Ovary (tissue), 9 donors: ENCODE results near the gene PCDHGA6. TPM values are rescaled to one million over a fixed set of nuclear protein-coding genes. Genes with fewer than 3 reads are reported as not detected.
"Not testable (repeated sequence)": the region's sequence is repeated elsewhere in the genome, so short reads cannot be mapped to it uniquely, and the experiment has no call there.

Experiments used
- DNase-seq, 5 donors: peaks; one replicate each; pipeline ENCODE4 v3.0.0-alpha.2; 2019 to 2020
- H3K27ac ChIP-seq, 2 donors: fragments of 200-600 bp; one replicate each; pipeline versions ENCODE4 v1.5.1 to v1.8.0; 2019 to 2022
- H3K27me3 ChIP-seq: fragments of 200-600 bp; one replicate; pipeline ENCODE4 v1.8.0; 2022
- H3K36me3 ChIP-seq: fragments of 200-600 bp; sonication (generic); one replicate; pipeline ENCODE4 v1.5.1; 2019
- H3K4me1 ChIP-seq: one replicate; pipeline ENCODE4 v1.8.1; 2013; ENCODE audit warnings: mild to moderate bottlenecking, moderate library complexity; ENCODE audit not compliant: insufficient read depth
- H3K4me3 ChIP-seq: fragments of 200-600 bp; sonication (generic); one replicate; pipeline ENCODE4 v1.5.1; 2017
- H3K9me3 ChIP-seq, 2 donors: fragments of 200-600 bp in 1 of 2; sonication (generic) in 1 of 2; one replicate each; pipeline versions ENCODE4 v1.5.1 to v1.8.1; 2013 to 2019; ENCODE audit warnings: mild to moderate bottlenecking in 1 of 2, moderate library complexity in 1 of 2
- EP300 ChIP-seq: sonication (generic); formaldehyde crosslinking; IDR thresholded peaks from one replicate; pipeline ENCODE4 v1.6.1; 2017; ENCODE audit warnings: antibody characterized with exemption
- POLR2A ChIP-seq: fragments of 450-650 bp; IDR thresholded peaks from one replicate; pipeline ENCODE4 v1.6.1; 2017; ENCODE audit warnings: antibody characterized with exemption, mild to moderate bottlenecking, moderate library complexity
- WGBS, 3 donors: extraction: QIAGEN DNeasy Blood & Tissue Kit in 1 of 3; methylation state at CpG; one replicate each; pipeline versions ENCODE4 v1.1.5 to v1.1.7; 2013 to 2017; 5-methylcytosine and 5-hydroxymethylcytosine counted together
- intact Hi-C, 4 donors: fragments of 100-400 bp; cut with DNase I; formaldehyde crosslinking; loops; one replicate each; pipeline versions ENCODE4 v1.11.0 to v1.15.1; 2022 to 2023
- polyA plus RNA-seq, 2 donors: library from polyadenylated mRNA; stranded (reverse); fragments of 200-250 nt in 1 of 2; fragments of 350-450 nt in 1 of 2; fragmentation: Illumina TruSeq in 1 of 2; extraction: RNeasy Lipid Tissue Mini Kit (QIAGEN cat#74804) in 1 of 2; gene quantifications; one replicate each; pipeline ENCODE4 v1.2.3, GENCODE V29; 2013 to 2014
- total RNA-seq, 7 donors: library from RNA; depleted of rRNA in 2 of 7; stranded (reverse); fragments of >200 nt in 2 of 7; fragmentation: NEBNext Ultra II Directional in 3 of 7; extraction: Animal tissue kit (Norgen Biotek cat#: 25700) in 3 of 7; gene quantifications; one replicate each; pipeline versions ENCODE4 v1.1.0 to v1.2.4, GENCODE V29; 2016 to 2023
- TF ChIP-seq, protein P1 (sequence below), 3 donors: fragments of 450-650 bp in 2 of 3; fragments of 200-600 bp in 1 of 3; IDR thresholded peaks; one replicate each; pipeline versions ENCODE4 v1.5.1 to v1.8.0; 2016 to 2022; ENCODE audit warnings: antibody characterized with exemption in 3 of 3, mild to moderate bottlenecking in 1 of 3
- donor health status: DM: no; HTN: no; CAD: no; lungs with moderate emphysema.
- donor health status: DM: no; HTN: no; CAD: no.
- donor health status: Bipolar disorder and iron deficiency.
- donor health status: DM: yes; HTN: yes; CAD: no.
- donor health status: DM: no; HTN: no; CAD: no.
- donor health status: DM: yes; HTN: yes; CAD: no.

Gene PCDHGA6
- total and polyA plus RNA-seq, 9 donors = 3.6 to 14.5 (median 8.5) TPM

DNA sequence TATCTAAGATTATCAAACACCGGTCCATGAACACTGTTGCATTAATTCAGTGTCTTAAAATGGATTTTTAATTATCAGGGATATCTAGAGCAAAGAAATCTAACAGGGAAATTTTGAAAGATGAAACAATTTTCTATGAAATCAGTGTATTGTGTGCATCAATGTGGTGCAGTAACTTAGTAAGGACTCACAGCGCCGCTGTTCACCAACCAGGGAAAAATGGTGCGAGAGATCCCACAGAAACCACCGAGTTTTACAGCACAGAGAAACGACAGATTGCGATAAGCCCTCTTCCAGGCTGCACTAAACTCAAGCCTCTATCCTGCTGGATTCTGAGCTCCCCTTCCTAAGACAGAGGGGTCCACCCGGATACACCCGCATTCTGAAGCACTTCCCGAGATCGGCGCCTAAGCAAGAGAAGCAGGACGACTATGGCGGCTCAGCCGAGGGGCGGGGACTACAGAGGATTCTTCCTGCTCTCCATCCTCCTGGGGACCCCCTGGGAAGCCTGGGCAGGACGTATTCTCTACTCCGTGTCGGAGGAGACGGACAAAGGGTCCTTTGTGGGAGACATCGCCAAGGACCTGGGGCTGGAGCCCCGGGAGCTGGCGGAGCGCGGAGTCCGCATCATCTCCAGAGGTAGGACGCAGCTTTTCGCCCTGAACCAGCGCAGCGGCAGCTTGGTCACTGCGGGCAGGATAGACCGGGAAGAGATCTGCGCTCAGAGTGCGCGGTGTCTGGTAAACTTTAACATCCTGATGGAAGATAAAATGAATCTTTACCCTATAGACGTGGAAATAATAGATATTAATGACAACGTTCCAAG, 9.0 kb downstream of the PCDHGA6 start, which contains the start of gene PCDHGA7:
Gene PCDHGA7, plus strand, starts transcription at position 274 of the 826 bp plus-strand sequence. Its CDS starts 158 bp downstream, at position 432.
- 12 to 16% (median 14%) methylated on average over 35 to 37 of the region's 37 CpGs for WGBS, 3 donors
- Histone ChIP-seq H3K36me3 (no peaks in the 10 kb centered on the region), H3K4me3 (no peak within 1 kb of the TSS), H3K4me1 (no peaks in the 10 kb centered on the region), H3K27ac (no peak within 1 kb of the TSS), H3K27me3 (no peaks in the 10 kb centered on the region), H3K9me3 (peaks cover 12 to 35% of the 10 kb centered on the region in 2 donors)
- intact Hi-C loops = no loop called here
- TF ChIP-seq POLR2A = no peak
- TF ChIP-seq, protein P1, sequence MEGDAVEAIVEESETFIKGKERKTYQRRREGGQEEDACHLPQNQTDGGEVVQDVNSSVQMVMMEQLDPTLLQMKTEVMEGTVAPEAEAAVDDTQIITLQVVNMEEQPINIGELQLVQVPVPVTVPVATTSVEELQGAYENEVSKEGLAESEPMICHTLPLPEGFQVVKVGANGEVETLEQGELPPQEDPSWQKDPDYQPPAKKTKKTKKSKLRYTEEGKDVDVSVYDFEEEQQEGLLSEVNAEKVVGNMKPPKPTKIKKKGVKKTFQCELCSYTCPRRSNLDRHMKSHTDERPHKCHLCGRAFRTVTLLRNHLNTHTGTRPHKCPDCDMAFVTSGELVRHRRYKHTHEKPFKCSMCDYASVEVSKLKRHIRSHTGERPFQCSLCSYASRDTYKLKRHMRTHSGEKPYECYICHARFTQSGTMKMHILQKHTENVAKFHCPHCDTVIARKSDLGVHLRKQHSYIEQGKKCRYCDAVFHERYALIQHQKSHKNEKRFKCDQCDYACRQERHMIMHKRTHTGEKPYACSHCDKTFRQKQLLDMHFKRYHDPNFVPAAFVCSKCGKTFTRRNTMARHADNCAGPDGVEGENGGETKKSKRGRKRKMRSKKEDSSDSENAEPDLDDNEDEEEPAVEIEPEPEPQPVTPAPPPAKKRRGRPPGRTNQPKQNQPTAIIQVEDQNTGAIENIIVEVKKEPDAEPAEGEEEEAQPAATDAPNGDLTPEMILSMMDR (IDR thresholded peaks at IDR 0.05) = no peak
- no peak for DNase-seq

DNA sequence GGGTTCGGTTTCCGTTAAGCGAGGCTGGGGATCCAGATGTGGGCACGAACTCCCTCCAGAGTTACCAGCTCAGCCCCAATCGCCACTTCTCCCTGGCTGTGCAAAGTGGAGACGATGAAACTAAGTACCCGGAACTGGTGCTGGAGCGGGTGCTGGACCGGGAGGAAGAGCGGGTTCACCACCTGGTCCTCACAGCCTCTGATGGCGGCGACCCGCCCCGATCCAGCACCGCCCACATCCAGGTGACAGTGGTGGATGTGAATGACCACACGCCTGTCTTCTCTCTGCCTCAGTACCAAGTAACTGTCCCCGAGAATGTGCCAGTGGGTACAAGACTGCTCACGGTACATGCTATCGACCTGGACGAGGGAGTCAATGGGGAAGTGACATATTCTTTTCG, 9.7 kb downstream of the PCDHGA6 start:
- TF ChIP-seq POLR2A = no peak
- Histone ChIP-seq H3K4me3 (no peak overlapping the region), H3K27ac (no peak overlapping the region), H3K27me3 (no peaks in the 10 kb centered on the region), H3K4me1 (no peaks in the 10 kb centered on the region), H3K9me3 (peaks cover 12 to 36% of the 10 kb centered on the region in 2 donors), H3K36me3 (no peaks in the 10 kb centered on the region)
- 33 to 41% (median 35%) methylated on average over 21 of the region's 21 CpGs for WGBS, 3 donors
- intact Hi-C loops = no loop called here
- no peak for DNase-seq

DNA sequence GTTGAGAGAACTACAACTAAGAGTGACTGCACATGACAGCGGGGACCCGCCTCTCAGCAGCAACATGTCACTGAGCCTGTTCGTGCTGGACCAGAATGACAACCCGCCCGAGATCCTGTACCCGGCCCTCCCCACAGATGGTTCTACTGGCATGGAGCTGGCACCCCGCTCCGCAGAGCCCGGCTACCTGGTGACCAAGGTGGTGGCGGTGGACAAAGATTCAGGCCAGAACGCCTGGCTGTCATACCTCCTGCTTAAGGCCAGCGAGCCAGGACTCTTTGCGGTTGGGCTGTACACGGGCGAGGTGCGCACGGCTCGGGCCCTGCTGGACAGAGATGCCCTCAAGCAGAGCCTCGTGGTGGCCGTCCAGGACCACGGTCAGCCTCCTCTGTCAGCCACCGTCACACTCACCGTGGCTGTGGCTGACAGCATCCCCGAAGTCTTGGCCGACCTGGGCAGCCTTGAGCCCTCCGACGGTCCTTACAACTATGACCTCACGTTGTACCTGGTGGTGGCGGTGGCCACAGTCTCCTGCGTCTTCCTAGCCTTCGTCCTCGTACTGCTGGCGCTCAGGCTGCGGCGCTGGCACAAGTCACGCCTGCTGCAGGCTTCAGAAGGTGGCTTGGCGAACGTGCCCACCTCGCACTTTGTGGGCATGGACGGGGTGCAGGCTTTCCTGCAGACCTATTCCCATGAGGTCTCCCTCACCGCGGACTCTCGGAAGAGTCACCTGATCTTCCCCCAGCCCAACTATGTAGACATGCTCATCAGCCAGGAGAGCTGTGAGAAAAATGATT, 11.0 kb downstream of the PCDHGA6 start:
- no peak for DNase-seq
- no peaks in the 10 kb centered on the region for H3K36me3 ChIP-seq
- TF ChIP-seq, protein P1 (IDR thresholded peaks at IDR 0.05) = no peak
- TF ChIP-seq EP300 (no peak), POLR2A (no peak)
- no peaks in the 10 kb centered on the region for H3K4me1 ChIP-seq
- H3K27me3 ChIP-seq = no peaks in the 10 kb centered on the region
- 38 to 57% (median 47%) methylated on average over 36 to 43 of the region's 43 CpGs for WGBS, 3 donors
- H3K27ac ChIP-seq = no peak overlapping the region
- intact Hi-C loops = no loop called here
- H3K4me3 ChIP-seq = no peak overlapping the region
- H3K9me3 ChIP-seq = peaks cover 16 to 49% of the 10 kb centered on the region in 2 donors

DNA sequence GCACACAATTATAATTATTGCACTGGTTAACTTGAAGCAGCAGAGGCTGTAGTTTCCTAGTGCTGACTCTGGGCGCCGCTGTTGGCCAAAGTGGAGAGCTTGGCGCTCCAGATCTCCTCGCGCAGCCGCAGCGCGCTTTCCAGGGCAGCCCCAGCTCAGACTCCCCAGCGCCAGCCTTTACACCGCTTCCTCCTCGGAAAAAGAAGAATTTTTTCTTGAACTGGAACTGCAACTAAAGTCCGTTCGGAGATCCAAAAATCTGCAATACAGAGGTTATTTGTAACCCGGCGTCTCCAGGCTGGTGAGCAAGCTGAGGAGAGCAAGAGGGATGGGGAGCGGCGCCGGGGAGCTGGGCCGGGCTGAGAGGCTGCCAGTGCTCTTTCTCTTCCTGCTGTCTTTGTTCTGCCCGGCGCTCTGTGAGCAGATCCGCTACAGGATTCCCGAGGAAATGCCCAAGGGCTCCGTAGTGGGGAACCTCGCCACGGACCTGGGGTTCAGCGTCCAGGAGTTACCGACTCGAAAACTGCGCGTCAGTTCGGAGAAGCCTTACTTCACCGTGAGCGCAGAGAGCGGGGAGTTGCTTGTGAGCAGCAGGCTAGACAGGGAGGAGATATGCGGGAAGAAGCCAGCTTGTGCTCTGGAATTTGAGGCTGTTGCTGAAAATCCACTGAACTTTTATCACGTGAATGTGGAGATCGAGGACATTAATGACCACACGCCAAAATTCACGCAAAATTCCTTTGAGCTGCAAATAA, 14.0 kb downstream of the PCDHGA6 start, which contains the start of gene PCDHGB4:
Gene PCDHGB4, plus strand, starts transcription at position 142 of the 755 bp plus-strand sequence. Its CDS starts 187 bp downstream, at position 329.
- H3K27ac ChIP-seq, DNase-seq, H3K27me3 ChIP-seq, H3K36me3 ChIP-seq, H3K4me3 ChIP-seq, intact Hi-C loops, H3K4me1 ChIP-seq: not testable (repeated sequence)
- WGBS, 3 donors = 11 to 16% (median 11%) methylated on average over 22 to 24 of the region's 40 CpGs
- H3K9me3 ChIP-seq = peaks cover 19 to 61% of the 10 kb centered on the region in 2 donors

DNA sequence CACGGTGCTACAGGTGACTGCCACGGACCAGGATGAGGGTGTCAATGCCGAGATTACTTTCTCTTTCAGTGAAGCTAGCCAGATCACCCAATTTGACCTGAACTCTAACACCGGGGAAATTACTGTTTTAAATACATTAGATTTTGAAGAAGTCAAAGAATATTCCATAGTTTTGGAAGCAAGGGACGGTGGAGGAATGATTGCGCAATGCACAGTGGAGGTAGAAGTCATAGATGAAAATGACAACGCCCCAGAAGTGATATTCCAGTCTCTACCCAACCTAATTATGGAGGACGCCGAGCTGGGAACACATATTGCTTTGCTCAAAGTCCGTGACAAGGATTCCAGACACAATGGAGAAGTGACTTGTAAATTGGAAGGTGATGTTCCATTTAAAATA, 15.0 kb downstream of the PCDHGA6 start:
- no peak for DNase-seq
- Histone ChIP-seq H3K36me3 (no peaks in the 10 kb centered on the region), H3K4me1 (no peaks in the 10 kb centered on the region), H3K9me3 (peaks cover 19 to 57% of the 10 kb centered on the region in 2 donors), H3K27ac (no peak overlapping the region), H3K27me3 (no peaks in the 10 kb centered on the region), H3K4me3 (no peak overlapping the region)
- 45 to 55% (median 47%) methylated on average over 10 of the region's 10 CpGs for WGBS, 3 donors
- TF ChIP-seq, protein P1 (IDR thresholded peaks at IDR 0.05) = no peak
- TF ChIP-seq EP300 (no peak), POLR2A (no peak)
- intact Hi-C loops = loop anchor here in 1 of 4 donors (1.0 kb wide), 1 partner anchor 7 kb away; no protein-coding TSS in a partner anchor
